IMR-90 (cell line): Measurements from ENCODE around the gene DYNLRB2. TPM values are rescaled to one million over a fixed set of nuclear protein-coding genes. Genes with fewer than 3 reads are reported as not detected.

ENCODE experiments used
- ATAC-seq: fragments of 200-7000 bp; cut with Tn5 transposase; 2 replicates; pipeline ENCODE4 v1.9.1; 2020; ENCODE audit warnings: low read depth, mild to moderate bottlenecking, moderate library complexity
- BruUV-seq: library from RNA; stranded (reverse); fragments of 400-500 nt; replicated peaks from 2 replicates; lab custom pipeline; 2021; lab: Mats Ljungman, UMichigan
- CTCF ChIA-PET: fragments of 300-600 bp; formaldehyde crosslinking; extraction: SDS; loops from one replicate; lab custom pipeline; 2021; ENCODE audit warnings: antibody characterized with exemption; lab: Yijun Ruan, JAX
- POLR2A ChIA-PET: fragments of 300-600 bp; sonication (Branson Sonifier 250); formaldehyde crosslinking; loops from one replicate; lab custom pipeline; 2022; ENCODE audit warnings: antibody characterized with exemption; ENCODE audit not compliant: unreplicated experiment; lab: Charles Lee
- DNase-seq: peaks from one replicate; pipeline ENCODE4 v3.0.0; 2013
- H2AFZ ChIP-seq: replicated peaks from 2 replicates; pipeline ENCODE3; 2013; ENCODE audit warnings: low read length, mild to moderate bottlenecking; ENCODE audit not compliant: poor library complexity
- H2AK5ac ChIP-seq: 2 replicates; pipeline ENCODE4 v1.6.1; 2013; ENCODE audit warnings: low read depth, low read length, inconsistent platforms
- H2AK9ac ChIP-seq: replicated peaks from 2 replicates; pipeline ENCODE3; 2013; ENCODE audit warnings: mild to moderate bottlenecking, low read depth, low read length, moderate library complexity; ENCODE audit not compliant: poor library complexity
- H2BK120ac ChIP-seq: 2 replicates; pipeline ENCODE4 v1.6.1; 2013; ENCODE audit warnings: low read depth, low read length, inconsistent platforms
- H2BK15ac ChIP-seq: 3 replicates; pipeline ENCODE4 v1.6.1; 2013; ENCODE audit warnings: low read depth, low read length, inconsistent platforms
- H2BK20ac ChIP-seq: 2 replicates; pipeline ENCODE4 v1.6.1; 2013; ENCODE audit warnings: low read depth, mild to moderate bottlenecking, inconsistent platforms, low read length, moderate library complexity
- H2BK5ac ChIP-seq: 2 replicates; pipeline ENCODE4 v1.6.1; 2013; ENCODE audit warnings: mild to moderate bottlenecking, low read depth, low read length, inconsistent platforms; ENCODE audit not compliant: poor library complexity, severe bottlenecking
- H3K14ac ChIP-seq: replicated peaks from 2 replicates; pipeline ENCODE4 v1.6.1; 2013; ENCODE audit warnings: low read depth, low read length, inconsistent platforms
- H3K18ac ChIP-seq: 2 replicates; pipeline ENCODE4 v1.6.1; 2013; ENCODE audit warnings: low read depth, low read length, control low read depth
- H3K23ac ChIP-seq: 2 replicates; pipeline ENCODE4 v1.6.1; 2013; ENCODE audit warnings: low read depth, low read length, inconsistent platforms
- H3K27ac ChIP-seq: 2 replicates; pipeline ENCODE4 v1.5.1; 2013; ENCODE audit warnings: mild to moderate bottlenecking, control low read depth, low read length; ENCODE audit not compliant: insufficient read depth
- H3K27me3 ChIP-seq: 2 replicates; pipeline ENCODE4 v1.6.1; 2013; ENCODE audit warnings: low read length; ENCODE audit not compliant: control insufficient read depth, insufficient read depth
- H3K36me3 ChIP-seq: 2 replicates; pipeline ENCODE4 v1.6.1; 2013; ENCODE audit warnings: low read length, mixed read lengths; ENCODE audit not compliant: control insufficient read depth, insufficient read depth
- H3K4ac ChIP-seq: 2 replicates; pipeline ENCODE4 v1.6.1; 2013; ENCODE audit warnings: low read depth, low read length, inconsistent platforms
- H3K4me1 ChIP-seq: 2 replicates; pipeline ENCODE4 v1.6.1; 2013; ENCODE audit warnings: low read length, mixed read lengths; ENCODE audit not compliant: control insufficient read depth, insufficient read depth
- H3K4me2 ChIP-seq: 2 replicates; pipeline ENCODE4 v1.6.1; 2013; ENCODE audit warnings: low read depth, mild to moderate bottlenecking, control low read depth, low read length, moderate library complexity
- H3K4me3 ChIP-seq: 2 replicates; pipeline ENCODE4 v1.5.1; 2013; ENCODE audit warnings: low read depth, mild to moderate bottlenecking, control low read depth, low read length, moderate library complexity; ENCODE audit not compliant: insufficient read depth
- H3K56ac ChIP-seq: 2 replicates; pipeline ENCODE4 v1.6.1; 2013; ENCODE audit warnings: low read length, inconsistent platforms; ENCODE audit not compliant: insufficient read depth; ENCODE audit errors: extremely low read depth
- H3K79me1 ChIP-seq, 2 experiments: 2 replicates each; pipeline ENCODE4 v1.6.1; 2013; ENCODE audit warnings: low read length in 2 of 2, inconsistent platforms in 1 of 2, low read depth in 1 of 2
- H3K9ac ChIP-seq: 2 replicates; pipeline ENCODE4 v1.6.1; 2013; ENCODE audit warnings: low read depth, low read length, control low read depth
- H3K9me1 ChIP-seq: 2 replicates; pipeline ENCODE4 v1.6.1; 2013; ENCODE audit warnings: low read length, inconsistent platforms; ENCODE audit not compliant: insufficient read depth
- H3K9me3 ChIP-seq: 2 replicates; pipeline ENCODE4 v1.6.1; 2013; ENCODE audit warnings: low read length; ENCODE audit not compliant: control insufficient read depth, insufficient read depth
- H4K20me1 ChIP-seq: 2 replicates; pipeline ENCODE4 v1.6.1; 2013; ENCODE audit warnings: low read length, inconsistent platforms; ENCODE audit not compliant: insufficient read depth
- H4K5ac ChIP-seq: 2 replicates; pipeline ENCODE4 v1.6.1; 2013; ENCODE audit warnings: mild to moderate bottlenecking, low read depth, low read length, control low read depth
- H4K8ac ChIP-seq, 2 experiments: 2 replicates each; pipeline ENCODE4 v1.6.1; 2013; ENCODE audit warnings: low read depth in 2 of 2, low read length in 2 of 2, control low read depth in 1 of 2, inconsistent platforms in 1 of 2
- H4K91ac ChIP-seq: 2 replicates; pipeline ENCODE4 v1.6.1; 2013; ENCODE audit warnings: low read depth, low read length, inconsistent platforms; ENCODE audit not compliant: insufficient read depth
- FOS ChIP-seq: fragments of 150-350 bp; IDR thresholded peaks from 2 replicates; pipeline ENCODE4 v1.6.1; 2016; ENCODE audit warnings: low read depth, low read length
- WGBS, 2 experiments: methylation state at CpG; one replicate each; pipeline versions ENCODE4 v1.1.5 to v1.1.7; 2013; ENCODE audit warnings: missing lambda C conversion rate in 2 of 2; ENCODE audit not compliant: insufficient read length in 1 of 2; ENCODE audit errors: extremely low coverage in 2 of 2; 5-methylcytosine and 5-hydroxymethylcytosine counted together
- dilution Hi-C: fragments of 300-500 bp; cut with HindIII; formaldehyde crosslinking; loops from one replicate; pipeline ENCODE4 v1.14.3; 2018; ENCODE audit warnings: low sequenced_read_pairs; ENCODE audit not compliant: unreplicated experiment
- in situ Hi-C: fragments of 300-500 bp; cut with MboI; formaldehyde crosslinking; loops from 3 replicates; pipeline ENCODE4 v1.14.3; 2019; ENCODE audit warnings: low sequenced_read_pairs, inconsistent platforms, mixed read lengths
- intact Hi-C: fragments of 100-400 bp; cut with micrococcal nuclease; formaldehyde crosslinking; loops from 2 replicates; pipeline ENCODE4 v1.10.0; 2022
- polyA plus RNA-seq, 3 experiments: library from polyadenylated mRNA; depleted of rRNA; stranded (reverse); fragments of >200 nt; gene quantifications; 2 replicates each; pipeline ENCODE4 v1.2.3, GENCODE V29; 2012; ENCODE audit warnings: low replicate concordance in 1 of 3
- total RNA-seq: library from RNA; depleted of rRNA; stranded (reverse); fragments of >200 nt; gene quantifications from 2 replicates; pipeline ENCODE4 v1.2.3, GENCODE V29; 2012

Gene DYNLRB2
- total and polyA plus RNA-seq, 2 of the 4 experiments (the other 2 are of a cell fraction) = not detected

- BruUV-seq = no TSS peak
- no peak overlapping the region for H3K56ac ChIP-seq
- no peaks in the 10 kb centered on the region for H3K4me1 ChIP-seq
- no peak overlapping the region for H2BK120ac ChIP-seq
- no CpG with 5 or more reads among the region's 6 CpGs for WGBS, 2 experiments
- no peak overlapping the region for H2BK15ac ChIP-seq
- ChIA-PET CTCF (interaction anchor here (1.4 kb wide), 1 partner anchor 256 kb away, joined by 4 read pairs; no protein-coding TSS in a partner anchor), POLR2A (no interaction called here)
- no peak for TF ChIP-seq FOS
- H2AFZ ChIP-seq = no peak overlapping the region
- H3K4me2 ChIP-seq = no peak overlapping the region
- no peak overlapping the region for H4K8ac ChIP-seq
- H2AK9ac ChIP-seq = no peak overlapping the region
- no peak overlapping the region for H4K5ac ChIP-seq
- H3K9ac ChIP-seq = no peak overlapping the region
- no peaks in the 10 kb centered on the region for H3K79me1 ChIP-seq
- no peak overlapping the region for H2BK5ac ChIP-seq
- no peaks in the 10 kb centered on the region; the same call in 1 of the 2 replicates for H3K9me1 ChIP-seq
- no peak overlapping the region for H4K91ac ChIP-seq
- no peak overlapping the region for H2AK5ac ChIP-seq
- ATAC-seq (no peak), DNase-seq (no peak)
- in situ Hi-C loops = no loop called here
- H3K18ac ChIP-seq = no peak overlapping the region
- no peak overlapping the region for H3K27ac ChIP-seq
- H3K9me3 ChIP-seq = peaks cover 8% of the 10 kb centered on the region; the same call in 1 of the 2 replicates
- no peak overlapping the region for H3K4ac ChIP-seq
- dilution Hi-C loops = no loop called here
- no peak overlapping the region for H2BK20ac ChIP-seq
- intact Hi-C loops = no loop called here
- H3K4me3 ChIP-seq = no peak overlapping the region
- H3K36me3 ChIP-seq = no peaks in the 10 kb centered on the region
- no peaks in the 10 kb centered on the region for H4K20me1 ChIP-seq
- no peaks in the 10 kb centered on the region for H3K27me3 ChIP-seq
- no peak overlapping the region for H3K14ac ChIP-seq
- no peak overlapping the region for H3K23ac ChIP-seq
Observed at GRCh38 chr16:80573700-80574120, 32.9 kb downstream of the DYNLRB2 start.
